Esophagus squamous epithelium (tissue), 5 donors: ENCODE data around the gene CASP1. TPM values are rescaled to one million over a fixed set of nuclear protein-coding genes. Genes with fewer than 3 reads are reported as not detected.

Experiments
- DNase-seq: peaks from one replicate; lab custom pipeline; 2025; lab: John Stamatoyannopoulos, UW
- H3K27ac ChIP-seq, 4 donors: fragments of 200-600 bp; sonication (generic); one replicate each; pipeline ENCODE4 v1.5.1; 2016 to 2019; ENCODE audit warnings: mild to moderate bottlenecking in 1 of 4
- H3K27me3 ChIP-seq, 4 donors: fragments of 200-600 bp; sonication (generic); 1 replicate in 3 of 4; 2 replicates in 1 of 4; pipeline versions ENCODE4 v1.5.1 to v1.6.0; 2017 to 2021; ENCODE audit warnings: antibody characterized with exemption in 1 of 4
- H3K36me3 ChIP-seq, 3 donors: fragments of 200-600 bp; sonication (generic); one replicate each; pipeline ENCODE4 v1.5.1; 2016 to 2019
- H3K4me1 ChIP-seq, 3 donors: fragments of 200-600 bp; sonication (generic); one replicate each; pipeline ENCODE4 v1.5.1; 2017 to 2019
- H3K4me3 ChIP-seq, 4 donors: fragments of 200-600 bp; sonication (generic); 1 replicate in 3 of 4; 2 replicates in 1 of 4; pipeline ENCODE4 v1.5.1; 2016 to 2019; ENCODE audit warnings: mild to moderate bottlenecking in 2 of 4, moderate library complexity in 1 of 4
- H3K9me3 ChIP-seq, 3 donors: fragments of 200-600 bp; sonication (generic); one replicate each; pipeline ENCODE4 v1.5.1; 2016 to 2019
- POLR2A ChIP-seq, 4 donors: fragments of 450-650 bp; IDR thresholded peaks; one replicate each; pipeline ENCODE4 v1.6.1; 2017; ENCODE audit warnings: antibody characterized with exemption in 4 of 4, mild to moderate bottlenecking in 4 of 4, moderate library complexity in 3 of 4
- WGBS, 2 donors: methylation state at CpG; one replicate each; pipeline ENCODE4 v1.1.5; 2018; 5-methylcytosine and 5-hydroxymethylcytosine counted together
- intact Hi-C: fragments of 100-400 bp; cut with DNase I; formaldehyde crosslinking; loops from one replicate; pipeline ENCODE4 v1.15.0; 2022
- total RNA-seq, 4 donors: library from RNA; depleted of rRNA; stranded (reverse); fragments of >200 nt; gene quantifications; one replicate each; pipeline ENCODE4 v1.1.0, GENCODE V29; 2016
- TF ChIP-seq, protein P1 (sequence below), 6 experiments: fragments of 450-650 bp in 4 of 6; fragments of 200-600 bp in 2 of 6; sonication (generic) in 2 of 6; IDR thresholded peaks; one replicate each; pipeline ENCODE4 v1.5.1; 2016 to 2019; ENCODE audit warnings: antibody characterized with exemption in 6 of 6, mild to moderate bottlenecking in 4 of 6, moderate library complexity in 4 of 6
- donor health status: DM: yes; HTN: yes; CAD: no.

Gene CASP1
- total RNA-seq, 4 donors from 2014 or later: 15.8 to 58.9 (median 20.5) TPM

DNA sequence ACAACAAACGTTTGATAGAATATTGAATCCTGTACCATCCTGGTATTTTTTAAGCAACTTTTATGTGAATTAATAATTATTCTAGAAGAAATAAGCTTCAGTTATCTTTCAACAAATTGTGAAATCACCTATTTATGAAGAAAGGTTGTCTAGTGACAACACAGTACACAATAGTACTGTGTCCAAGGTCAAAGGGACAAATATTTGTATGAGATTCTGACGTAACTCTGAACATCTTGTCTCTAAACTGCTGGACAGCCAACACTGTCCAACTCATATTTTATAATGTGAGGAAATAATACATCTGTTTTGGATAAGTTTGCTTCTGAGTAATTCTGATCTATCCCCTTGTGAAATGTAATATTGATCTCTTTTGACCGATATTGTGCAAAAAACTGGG lies 30.9 kb downstream of the CASP1 start:
- WGBS, 2 donors: 58 to 82% methylated on average over 3 of the region's 3 CpGs
- Histone ChIP-seq H3K27ac (no peak overlapping the region), H3K36me3 (no peaks in the 10 kb centered on the region), H3K27me3 (no peaks in the 10 kb centered on the region), H3K4me3 (no peak overlapping the region), H3K4me1 (no peaks in the 10 kb centered on the region), H3K9me3 (no peaks in the 10 kb centered on the region)
- intact Hi-C loops: no loop called here
- DNase-seq: no peak
- TF ChIP-seq POLR2A (IDR thresholded peaks at IDR 0.05): no peak
- TF ChIP-seq, protein P1, sequence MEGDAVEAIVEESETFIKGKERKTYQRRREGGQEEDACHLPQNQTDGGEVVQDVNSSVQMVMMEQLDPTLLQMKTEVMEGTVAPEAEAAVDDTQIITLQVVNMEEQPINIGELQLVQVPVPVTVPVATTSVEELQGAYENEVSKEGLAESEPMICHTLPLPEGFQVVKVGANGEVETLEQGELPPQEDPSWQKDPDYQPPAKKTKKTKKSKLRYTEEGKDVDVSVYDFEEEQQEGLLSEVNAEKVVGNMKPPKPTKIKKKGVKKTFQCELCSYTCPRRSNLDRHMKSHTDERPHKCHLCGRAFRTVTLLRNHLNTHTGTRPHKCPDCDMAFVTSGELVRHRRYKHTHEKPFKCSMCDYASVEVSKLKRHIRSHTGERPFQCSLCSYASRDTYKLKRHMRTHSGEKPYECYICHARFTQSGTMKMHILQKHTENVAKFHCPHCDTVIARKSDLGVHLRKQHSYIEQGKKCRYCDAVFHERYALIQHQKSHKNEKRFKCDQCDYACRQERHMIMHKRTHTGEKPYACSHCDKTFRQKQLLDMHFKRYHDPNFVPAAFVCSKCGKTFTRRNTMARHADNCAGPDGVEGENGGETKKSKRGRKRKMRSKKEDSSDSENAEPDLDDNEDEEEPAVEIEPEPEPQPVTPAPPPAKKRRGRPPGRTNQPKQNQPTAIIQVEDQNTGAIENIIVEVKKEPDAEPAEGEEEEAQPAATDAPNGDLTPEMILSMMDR (IDR thresholded peaks at IDR 0.05): no peak

DNA sequence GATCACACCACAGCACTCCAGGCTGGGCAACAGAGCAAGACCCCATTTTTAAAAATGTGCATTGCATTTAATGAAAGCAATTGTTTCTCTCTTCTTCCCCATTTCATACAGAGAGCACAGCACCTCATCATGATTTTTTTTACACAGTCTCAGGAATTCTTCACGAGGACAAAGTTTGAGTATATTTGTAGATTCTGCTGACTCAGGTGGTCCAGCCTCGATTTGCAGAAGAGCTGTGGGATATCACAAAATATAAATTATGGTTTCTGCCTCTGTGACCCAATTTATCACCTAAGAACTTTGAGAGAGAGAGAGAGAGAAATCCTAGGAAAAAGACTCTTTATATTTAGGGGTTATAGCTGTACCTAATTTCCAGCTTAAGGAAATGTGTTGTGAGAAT lies 31.8 kb downstream of the CASP1 start:
- DNase-seq: no peak
- intact Hi-C loops: no loop called here
- no peak for TF ChIP-seq POLR2A (IDR thresholded peaks at IDR 0.05)
- TF ChIP-seq, protein P1 (IDR thresholded peaks at IDR 0.05): no peak
- no peaks in the 10 kb centered on the region for H3K27me3 ChIP-seq
- 60 to 69% methylated on average over 2 of the region's 2 CpGs for WGBS, 2 donors
- H3K36me3 ChIP-seq: no peaks in the 10 kb centered on the region
- H3K9me3 ChIP-seq: no peaks in the 10 kb centered on the region
- no peak overlapping the region for H3K27ac ChIP-seq
- no peaks in the 10 kb centered on the region for H3K4me1 ChIP-seq
- no peak overlapping the region for H3K4me3 ChIP-seq

DNA sequence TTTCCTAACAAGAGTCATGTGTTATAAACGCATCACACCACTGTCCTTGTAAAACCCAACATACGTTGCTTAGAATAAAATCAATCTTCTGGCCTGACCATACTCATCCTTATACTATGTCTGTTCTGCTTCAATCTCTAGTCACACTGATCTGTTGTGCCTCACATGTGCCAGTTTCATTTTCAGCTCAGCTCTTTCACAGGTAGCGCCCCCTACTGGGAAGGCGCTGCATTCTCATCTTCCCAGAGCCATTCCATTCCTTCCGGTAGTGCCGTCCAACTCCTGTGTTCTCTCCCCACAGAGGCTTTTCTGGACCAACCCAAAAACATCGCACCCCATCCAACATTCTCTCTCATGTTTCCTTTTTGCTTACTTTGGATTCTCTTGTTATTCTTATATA lies 34.1 kb downstream of the CASP1 start:
- H3K4me3 ChIP-seq: no peak overlapping the region

DNA sequence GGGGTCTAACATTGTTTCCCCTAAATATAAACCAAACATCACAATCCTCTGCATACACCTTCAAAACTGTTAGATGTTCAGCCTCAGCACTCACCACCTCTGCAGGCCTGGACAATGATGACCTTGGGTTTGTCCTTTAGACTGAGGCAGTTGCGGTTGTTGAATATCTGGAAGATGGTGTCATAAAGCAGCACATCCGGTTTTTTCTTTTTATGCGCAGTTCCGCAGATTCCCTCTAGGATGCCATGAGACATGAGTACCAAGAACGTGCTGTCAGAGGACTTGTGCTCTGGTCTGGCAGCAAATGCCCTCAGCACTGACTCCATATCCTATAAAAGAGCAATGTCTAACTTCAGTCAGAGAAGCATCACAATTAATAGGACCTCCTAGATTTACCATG lies 34.8 kb downstream of the CASP1 start:
- 87 to 88% methylated on average over 5 of the region's 5 CpGs for WGBS, 2 donors
- intact Hi-C loops: no loop called here
- no peaks in the 10 kb centered on the region for H3K4me1 ChIP-seq

More for the DNA sequence above, 34.1 kb downstream of the CASP1 start:
- intact Hi-C loops: no loop called here
- no peaks in the 10 kb centered on the region for H3K9me3 ChIP-seq
- H3K27ac ChIP-seq: no peak overlapping the region
- no peaks in the 10 kb centered on the region for H3K27me3 ChIP-seq
- H3K4me1 ChIP-seq: no peaks in the 10 kb centered on the region
- TF ChIP-seq POLR2A (IDR thresholded peaks at IDR 0.05): no peak
- TF ChIP-seq, protein P1 (IDR thresholded peaks at IDR 0.05): peak; percentile 33 to 67 (median 46)
- DNase-seq: no peak
- no peaks in the 10 kb centered on the region for H3K36me3 ChIP-seq
- WGBS, 2 donors: 74 to 79% methylated on average over 7 of the region's 7 CpGs

DNA sequence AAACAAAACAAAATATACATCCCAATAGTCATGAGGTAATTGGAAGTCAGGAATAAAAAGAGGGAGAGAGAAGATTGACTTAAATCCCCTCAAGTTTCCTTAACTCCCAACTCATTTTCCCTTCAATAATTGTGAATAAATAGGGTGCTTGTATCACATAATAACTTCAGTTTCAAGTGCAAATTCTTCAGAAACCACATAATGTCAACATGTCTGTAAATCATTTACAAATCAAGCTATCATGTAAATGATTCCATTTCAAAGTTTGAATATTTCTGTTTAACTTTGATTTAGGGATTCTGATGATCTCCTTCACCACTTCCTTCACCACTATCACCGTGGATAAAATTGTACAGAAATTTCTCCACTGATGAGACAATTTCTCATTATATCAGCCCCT lies 35.2 kb downstream of the CASP1 start:
- Histone ChIP-seq H3K9me3 (no peaks in the 10 kb centered on the region), H3K36me3 (no peaks in the 10 kb centered on the region), H3K27ac (no peak overlapping the region), H3K4me3 (no peak overlapping the region), H3K27me3 (no peaks in the 10 kb centered on the region), H3K4me1 (no peaks in the 10 kb centered on the region)
- TF ChIP-seq, protein P1 (IDR thresholded peaks at IDR 0.05): no peak
- no peak for TF ChIP-seq POLR2A (IDR thresholded peaks at IDR 0.05)
- 65 to 76% methylated on average over 1 of the region's 1 CpG for WGBS, 2 donors
- intact Hi-C loops: no loop called here
- DNase-seq: no peak

More for the DNA sequence above, 34.8 kb downstream of the CASP1 start:
- Histone ChIP-seq H3K27me3 (no peaks in the 10 kb centered on the region), H3K36me3 (no peaks in the 10 kb centered on the region), H3K27ac (no peak overlapping the region), H3K4me3 (no peak overlapping the region), H3K9me3 (no peaks in the 10 kb centered on the region)
- TF ChIP-seq, protein P1 (IDR thresholded peaks at IDR 0.05): peak in 1 of 6 experiments; percentile 7
- TF ChIP-seq POLR2A (IDR thresholded peaks at IDR 0.05): no peak
- DNase-seq: no peak
